ENCODE data around the gene PLXDC2. TPM values are rescaled to one million over a fixed set of nuclear protein-coding genes. Genes with fewer than 3 reads are reported as not detected.
A peak's percentile ranks its signal among the peaks of the same experiment; 100 is the strongest.

Gene PLXDC2
- total and polyA plus RNA-seq, 4 donors: 11.8 to 99.6 (median 40.8) TPM

DNA sequence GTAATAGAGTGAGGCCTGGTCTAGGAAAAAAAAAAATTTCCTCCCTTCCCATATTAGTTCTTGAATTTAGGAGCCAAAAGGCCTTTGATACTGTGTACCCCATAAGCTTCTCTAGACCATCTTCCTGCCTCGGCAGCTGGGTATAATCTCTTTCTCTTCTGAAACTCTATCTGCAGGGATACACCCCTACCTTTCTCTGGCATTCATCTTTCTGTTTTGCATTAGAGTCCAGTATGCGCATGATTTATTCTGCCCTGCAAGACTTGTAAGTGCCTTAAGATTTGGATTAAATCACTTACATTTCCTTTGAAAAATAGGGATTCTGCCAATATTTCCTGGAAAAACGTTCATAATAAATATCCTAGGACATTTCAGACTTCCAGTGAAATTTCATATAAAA is 431.2 kb downstream of the PLXDC2 start:
- ATAC-seq (ENCODE audit: insufficient read depth, low FRiP score) (no peak), DNase-seq (no peak)
- Histone ChIP-seq H3K9me3 (ENCODE audit: control insufficient read depth in 4 of 4, insufficient read depth in 3 of 4, low read length in 3 of 4) (no peaks in the 10 kb centered on the region), H3K27me3 (ENCODE audit: control insufficient read depth in 3 of 3, insufficient read depth in 3 of 3, low read length in 2 of 3) (no peaks in the 10 kb centered on the region), H3K4me1 (ENCODE audit: control insufficient read depth in 5 of 5, insufficient read depth in 5 of 5, low read length in 5 of 5) (no peaks in the 10 kb centered on the region), H3K4me3 (no peak overlapping the region), H3K9ac (ENCODE audit: insufficient read depth in 1 of 2, low read length in 2 of 2) (no peak overlapping the region), H3K27ac (ENCODE audit: low read depth in 1 of 2, low read length in 1 of 2) (no peak overlapping the region), H3K36me3 (ENCODE audit: control insufficient read depth in 4 of 4, insufficient read depth in 4 of 4, low read length in 4 of 4) (peaks cover 2 to 39% (median 17%) of the 10 kb centered on the region in 4 donors)
- TF ChIP-seq, protein P1, sequence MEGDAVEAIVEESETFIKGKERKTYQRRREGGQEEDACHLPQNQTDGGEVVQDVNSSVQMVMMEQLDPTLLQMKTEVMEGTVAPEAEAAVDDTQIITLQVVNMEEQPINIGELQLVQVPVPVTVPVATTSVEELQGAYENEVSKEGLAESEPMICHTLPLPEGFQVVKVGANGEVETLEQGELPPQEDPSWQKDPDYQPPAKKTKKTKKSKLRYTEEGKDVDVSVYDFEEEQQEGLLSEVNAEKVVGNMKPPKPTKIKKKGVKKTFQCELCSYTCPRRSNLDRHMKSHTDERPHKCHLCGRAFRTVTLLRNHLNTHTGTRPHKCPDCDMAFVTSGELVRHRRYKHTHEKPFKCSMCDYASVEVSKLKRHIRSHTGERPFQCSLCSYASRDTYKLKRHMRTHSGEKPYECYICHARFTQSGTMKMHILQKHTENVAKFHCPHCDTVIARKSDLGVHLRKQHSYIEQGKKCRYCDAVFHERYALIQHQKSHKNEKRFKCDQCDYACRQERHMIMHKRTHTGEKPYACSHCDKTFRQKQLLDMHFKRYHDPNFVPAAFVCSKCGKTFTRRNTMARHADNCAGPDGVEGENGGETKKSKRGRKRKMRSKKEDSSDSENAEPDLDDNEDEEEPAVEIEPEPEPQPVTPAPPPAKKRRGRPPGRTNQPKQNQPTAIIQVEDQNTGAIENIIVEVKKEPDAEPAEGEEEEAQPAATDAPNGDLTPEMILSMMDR (IDR thresholded peaks at IDR 0.05; ENCODE audit: control extremely low read depth, extremely low read depth): no peak
- 79 to 88% methylated on average over 3 of the region's 3 CpGs for WGBS, 2 donors

DNA sequence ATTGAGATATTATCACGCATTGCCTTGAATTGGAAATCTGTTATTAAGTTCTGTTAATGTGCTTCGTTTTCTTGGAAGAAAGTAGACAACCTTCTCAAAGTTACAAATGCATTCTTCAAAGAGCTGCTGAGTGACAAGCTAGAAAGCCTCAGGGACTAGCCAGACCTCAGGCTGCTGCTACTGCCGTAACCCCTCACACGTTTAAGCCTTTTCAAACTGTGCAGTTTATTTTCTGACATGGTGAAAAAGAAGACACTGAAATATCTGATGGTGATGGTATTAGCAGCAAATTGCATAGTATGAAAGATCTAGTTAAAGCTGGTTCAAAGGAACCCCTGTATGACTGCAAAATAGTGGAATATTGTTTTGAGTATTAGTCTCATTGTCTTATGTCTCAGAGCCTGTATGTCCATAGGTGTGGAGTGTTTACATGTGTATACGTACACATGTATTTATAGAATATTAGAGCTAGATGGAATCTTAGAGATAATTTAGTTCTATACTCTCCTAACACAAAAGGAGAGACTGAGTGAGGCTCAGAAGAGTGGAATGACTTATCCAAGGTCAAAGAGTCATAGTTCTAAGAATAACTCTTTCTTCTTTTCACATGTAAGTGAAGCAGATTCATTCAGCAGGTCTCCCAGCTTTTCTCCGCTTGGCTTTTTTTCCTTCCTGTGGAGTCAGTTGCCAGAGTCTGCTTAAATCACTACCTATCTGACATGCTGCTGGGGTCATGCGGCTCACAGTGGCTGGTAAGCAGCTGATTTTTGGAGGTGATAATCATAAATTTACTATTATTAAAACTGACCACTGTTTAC is 431.9 kb downstream of the PLXDC2 start:
- H3K9ac ChIP-seq (ENCODE audit: insufficient read depth in 1 of 2, low read length in 2 of 2): no peak overlapping the region
- H3K9me3 ChIP-seq (ENCODE audit: control insufficient read depth in 4 of 4, insufficient read depth in 3 of 4, low read length in 3 of 4): no peaks in the 10 kb centered on the region
- H3K4me1 ChIP-seq (ENCODE audit: control insufficient read depth in 5 of 5, insufficient read depth in 5 of 5, low read length in 5 of 5): no peaks in the 10 kb centered on the region
- H3K36me3 ChIP-seq (ENCODE audit: control insufficient read depth in 4 of 4, insufficient read depth in 4 of 4, low read length in 4 of 4): peaks cover 2 to 39% (median 17%) of the 10 kb centered on the region in 4 donors
- no peak overlapping the region for H3K27ac ChIP-seq (ENCODE audit: low read depth in 1 of 2, low read length in 1 of 2)
- DNase-seq (no peak), ATAC-seq (ENCODE audit: insufficient read depth, low FRiP score) (no peak)
- no peaks in the 10 kb centered on the region for H3K27me3 ChIP-seq (ENCODE audit: control insufficient read depth in 3 of 3, insufficient read depth in 3 of 3, low read length in 2 of 3)
- TF ChIP-seq, protein P1 (IDR thresholded peaks at IDR 0.05; ENCODE audit: control extremely low read depth, extremely low read depth): no peak
- H3K4me3 ChIP-seq: no peak overlapping the region
- WGBS, 2 donors: 90 to 92% methylated on average over 7 of the region's 7 CpGs

DNA sequence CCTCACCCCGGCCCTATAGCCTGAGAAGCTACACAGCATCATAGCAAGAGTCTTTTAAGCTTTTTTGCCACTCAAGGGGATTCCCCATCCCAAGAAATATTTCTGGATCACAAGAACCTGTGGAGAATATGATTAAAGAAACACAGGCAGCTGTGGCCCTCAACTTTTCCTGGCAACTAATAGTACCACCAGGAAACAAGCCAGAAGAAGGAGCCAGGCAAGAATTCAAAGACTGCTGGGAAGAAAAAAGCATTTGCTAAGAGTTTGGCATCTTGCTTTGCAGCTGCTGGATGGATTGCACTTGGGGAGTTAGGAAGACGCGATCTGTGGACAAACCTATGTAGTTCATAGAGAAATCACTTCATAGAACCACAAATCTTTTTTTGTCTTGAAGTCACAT is 437.8 kb downstream of the PLXDC2 start:
- Histone ChIP-seq H3K9ac (ENCODE audit: insufficient read depth in 1 of 2, low read length in 2 of 2) (no peak overlapping the region), H3K36me3 (ENCODE audit: control insufficient read depth in 4 of 4, insufficient read depth in 4 of 4, low read length in 4 of 4) (peaks cover 0 to 28% (median 15%) of the 10 kb centered on the region in 4 donors), H3K4me3 (no peak overlapping the region), H3K4me1 (ENCODE audit: control insufficient read depth in 5 of 5, insufficient read depth in 5 of 5, low read length in 5 of 5) (peaks cover 0 to 14% (median 0%) of the 10 kb centered on the region in 5 donors), H3K27ac (ENCODE audit: low read depth in 1 of 2, low read length in 1 of 2) (no peak overlapping the region), H3K9me3 (ENCODE audit: control insufficient read depth in 4 of 4, insufficient read depth in 3 of 4, low read length in 3 of 4) (no peaks in the 10 kb centered on the region), H3K27me3 (ENCODE audit: control insufficient read depth in 3 of 3, insufficient read depth in 3 of 3, low read length in 2 of 3) (no peaks in the 10 kb centered on the region)
- 83 to 88% methylated on average over 3 of the region's 3 CpGs for WGBS, 2 donors
- DNase-seq (peak; percentile 49 to 85 (median 84)), ATAC-seq (ENCODE audit: insufficient read depth, low FRiP score) (peak; percentile 47)
- TF ChIP-seq, protein P1 (IDR thresholded peaks at IDR 0.05; ENCODE audit: control extremely low read depth, extremely low read depth): no peak

Data from lung (tissue), 12 donors.